ENCODE results near the gene PTPRE.

The PTPRE gene

GRCh38 chr10:128095027-128095752, 188.3 kb downstream of the PTPRE start (continued):
- TF ChIP-seq MYNN (tag by site-specific recombination; IDR thresholded peaks at IDR 0.05; ENCODE audit: borderline replicate concordance) = no peak

GRCh38 chr10:128095753-128096469, 189.0 kb downstream of the PTPRE start:
- POLR2A ChIA-PET = interaction anchor here (1.4 kb wide), 1 partner anchor 30 kb away, joined by 3 read pairs; no protein-coding TSS in a partner anchor
- H3K36me3 ChIP-seq (ENCODE audit: control insufficient read depth in 2 of 2, insufficient read depth in 1 of 2, low read length in 2 of 2) = peaks cover 21 to 49% of the 10 kb centered on the region in 2 experiments
- H3K4me3 ChIP-seq (ENCODE audit: low read depth, low read length) = no peak overlapping the region
- H3K4me1 ChIP-seq (ENCODE audit: control insufficient read depth, insufficient read depth, low read length) = no peaks in the 10 kb centered on the region
- no peaks in the 10 kb centered on the region for H3K9me3 ChIP-seq (ENCODE audit: control insufficient read depth, insufficient read depth, low read depth, low read length)
- TF ChIP-seq ZNF654 (tag by site-specific recombination; IDR thresholded peaks at IDR 0.05; ENCODE audit: low read depth) (no peak), ZNF112 (tag by site-specific recombination; IDR thresholded peaks at IDR 0.05) (no peak), ZNF184 (tag by site-specific recombination; IDR thresholded peaks at IDR 0.05) (no peak), ZBTB26 (tag by site-specific recombination; optimal IDR thresholded peaks at IDR 0.05) (no peak), SALL2 (tag by site-specific recombination; IDR thresholded peaks at IDR 0.05; ENCODE audit: borderline replicate concordance) (no peak), ZNF280D (tag by site-specific recombination; IDR thresholded peaks at IDR 0.05) (no peak), ZNF660 (tag by site-specific recombination; IDR thresholded peaks at IDR 0.05) (no peak), ZNF274 (IDR thresholded peaks at IDR 0.05; ENCODE audit: low read length) (no peak), ZNF274 (tag by site-specific recombination; IDR thresholded peaks at IDR 0.05; ENCODE audit: borderline replicate concordance) (no peak), ZNF18 (tag by site-specific recombination; IDR thresholded peaks at IDR 0.05) (no peak), ZNF670 (tag by site-specific recombination; IDR thresholded peaks at IDR 0.05; ENCODE audit: low read depth) (no peak), MEIS1 (CRISPR knock-in tag; IDR thresholded peaks at IDR 0.05; ENCODE audit: borderline replicate concordance) (no peak), HOXA7 (CRISPR knock-in tag; IDR thresholded peaks at IDR 0.05; ENCODE audit: borderline replicate concordance) (no peak), ZBTB48 (tag by site-specific recombination; IDR thresholded peaks at IDR 0.05) (no peak), ZFP3 (tag by site-specific recombination; IDR thresholded peaks at IDR 0.05; ENCODE audit: low read depth) (no peak), ZNF791 (tag by site-specific recombination; IDR thresholded peaks at IDR 0.05) (no peak), WT1 (tag by site-specific recombination; IDR thresholded peaks at IDR 0.05) (no peak), ZNF530 (tag by site-specific recombination; IDR thresholded peaks at IDR 0.05; ENCODE audit: low read depth) (no peak), BCL11B (tag by site-specific recombination; IDR thresholded peaks at IDR 0.05; ENCODE audit: low read depth) (no peak), ZNF223 (tag by site-specific recombination; IDR thresholded peaks at IDR 0.05) (no peak), ZNF558 (tag by site-specific recombination; IDR thresholded peaks at IDR 0.05) (no peak)
- CTCF ChIA-PET = interaction anchor here (0.6 to 1.0 kb wide), 4 partner anchors 10 to 37 kb away, joined by 3 read pairs; no protein-coding TSS in a partner anchor
- no peak overlapping the region for H3K27ac ChIP-seq (ENCODE audit: extremely low read depth, low read depth, low read length)
